Lung microvascular endothelial cell (primary cell): ENCODE measurements around the gene ALOX12B. TPM values are rescaled to one million over a fixed set of nuclear protein-coding genes. Genes with fewer than 3 reads are reported as not detected.
A peak's percentile ranks its signal among the peaks of the same experiment; 100 is the strongest.
"Not testable (repeated sequence)": the region's sequence is repeated elsewhere in the genome, so short reads cannot be mapped to it uniquely, and the experiment has no call there.

Source experiments
- DNase-seq, 2 donors: peaks; one replicate each; pipeline versions ENCODE4 v3.0.0 to v3.0.0-alpha.2; 2010; ENCODE audit warnings: low read depth in 2 of 2
- total RNA-seq: library from RNA; depleted of rRNA; stranded (reverse); fragments of >200 nt; gene quantifications from 2 replicates; pipeline ENCODE4 v1.2.1, GENCODE V29; 2014

The ALOX12B gene
- total RNA-seq, 1 donor from 2014 or later, result not detected

DNA sequence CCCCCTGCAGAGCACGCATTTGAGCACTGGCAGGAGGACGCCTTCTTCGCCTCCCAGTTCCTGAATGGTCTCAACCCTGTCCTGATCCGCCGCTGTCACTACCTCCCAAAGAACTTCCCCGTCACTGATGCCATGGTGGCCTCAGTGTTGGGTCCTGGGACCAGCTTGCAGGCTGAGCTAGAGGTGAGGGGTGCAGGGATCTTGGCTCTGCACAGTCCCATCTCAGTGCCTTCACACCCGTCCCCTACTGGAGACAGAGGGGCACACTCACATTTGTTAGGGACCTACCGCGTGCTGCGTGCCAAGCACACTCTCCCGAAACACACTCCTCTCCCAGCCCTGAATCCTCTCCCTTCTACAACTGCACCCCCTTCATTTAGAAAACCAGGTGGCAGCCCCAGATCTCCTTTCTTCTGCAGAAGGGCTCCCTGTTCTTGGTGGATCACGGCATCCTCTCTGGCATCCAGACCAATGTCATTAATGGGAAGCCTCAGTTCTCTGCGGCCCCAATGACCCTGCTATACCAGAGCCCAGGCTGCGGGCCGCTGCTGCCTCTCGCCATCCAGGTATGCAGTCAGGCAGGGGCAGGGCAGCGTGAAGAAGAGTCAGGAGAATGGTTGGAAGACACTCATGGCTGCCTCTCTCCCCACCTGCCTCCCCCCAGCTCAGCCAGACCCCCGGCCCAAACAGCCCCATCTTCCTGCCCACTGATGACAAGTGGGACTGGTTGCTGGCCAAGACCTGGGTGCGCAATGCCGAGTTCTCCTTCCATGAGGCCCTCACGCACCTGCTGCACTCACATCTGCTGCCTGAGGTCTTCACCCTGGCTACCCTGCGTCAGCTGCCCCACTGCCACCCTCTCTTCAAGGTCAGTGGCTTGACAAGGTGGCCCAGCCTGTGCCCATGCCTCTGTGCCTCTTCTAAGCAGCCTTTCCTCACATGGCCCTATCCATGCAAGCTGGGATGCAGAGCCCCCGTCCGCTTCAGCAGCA lies 42.4 kb downstream of the ALOX12B start:
- no peak for DNase-seq

DNA sequence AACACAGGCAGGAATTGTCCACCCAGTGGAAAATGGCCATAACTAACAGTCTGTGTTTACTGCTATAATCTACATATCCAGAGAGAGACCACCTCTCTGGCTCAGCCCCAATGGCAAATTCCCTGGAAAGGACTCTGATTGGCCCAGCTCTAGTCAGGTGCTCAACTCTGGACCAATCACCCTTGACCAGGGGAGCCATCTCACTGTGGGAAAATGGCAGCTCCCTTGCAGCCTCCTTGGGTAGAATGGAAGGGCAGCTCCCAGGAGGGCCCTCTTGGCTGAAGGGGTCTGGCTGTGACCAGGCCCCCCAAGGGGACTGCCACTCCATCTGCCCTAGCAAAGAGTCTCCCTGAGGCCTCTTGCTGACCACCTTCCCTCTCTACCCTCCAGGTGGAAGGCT lies 45.5 kb downstream of the ALOX12B start:
- DNase-seq, result no peak

GRCh38 chr17:8041249-8041928 lies 46.1 kb downstream of the ALOX12B start:
- DNase-seq, result peak; percentile 71 to 73

GRCh38 chr17:8039611-8040168 lies 47.8 kb downstream of the ALOX12B start:
- no peak for DNase-seq

DNA sequence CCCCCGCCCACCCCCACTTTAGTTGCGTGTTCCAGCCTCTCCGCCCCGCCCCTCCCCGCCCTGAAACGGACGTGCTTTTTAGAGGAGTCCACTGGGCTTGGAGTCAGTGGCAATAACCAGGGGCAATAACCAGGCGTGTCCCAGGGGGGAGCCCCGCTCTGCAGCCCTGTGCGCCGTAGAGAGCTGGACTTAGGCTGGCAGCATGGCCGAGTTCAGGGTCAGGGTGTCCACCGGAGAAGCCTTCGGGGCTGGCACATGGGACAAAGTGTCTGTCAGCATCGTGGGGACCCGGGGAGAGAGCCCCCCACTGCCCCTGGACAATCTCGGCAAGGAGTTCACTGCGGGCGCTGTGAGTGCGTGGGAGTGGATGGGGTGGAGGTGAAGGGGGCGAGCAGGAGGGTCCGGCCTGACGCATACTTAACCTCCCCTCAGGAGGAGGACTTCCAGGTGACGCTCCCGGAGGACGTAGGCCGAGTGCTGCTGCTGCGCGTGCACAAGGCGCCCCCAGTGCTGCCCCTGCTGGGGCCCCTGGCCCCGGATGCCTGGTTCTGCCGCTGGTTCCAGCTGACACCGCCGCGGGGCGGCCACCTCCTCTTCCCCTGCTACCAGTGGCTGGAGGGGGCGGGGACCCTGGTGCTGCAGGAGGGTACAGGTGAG lies 48.4 kb downstream of the ALOX12B start, which contains the start of gene ALOX15B:
TSS of gene ALOX15B (plus strand) at position 106 of the 657 bp plus-strand sequence. CDS start at position 203, 97 bp downstream.
- DNase-seq, result no peak

GRCh38 chr17:8032442-8032841 lies 55.1 kb downstream of the ALOX12B start:
- DNase-seq, result no peak

- no peak for DNase-seq
These were observed 55.6 kb downstream of the ALOX12B start for GRCh38 chr17:8031950-8032349.

GRCh38 chr17:8031261-8031661 lies 56.3 kb downstream of the ALOX12B start:
- no peak for DNase-seq

- no peak for DNase-seq
These were observed 58.4 kb downstream of the ALOX12B start for GRCh38 chr17:8029121-8029520.

- no peak for DNase-seq
These were observed 62.2 kb downstream of the ALOX12B start for GRCh38 chr17:8025176-8025911.

DNA sequence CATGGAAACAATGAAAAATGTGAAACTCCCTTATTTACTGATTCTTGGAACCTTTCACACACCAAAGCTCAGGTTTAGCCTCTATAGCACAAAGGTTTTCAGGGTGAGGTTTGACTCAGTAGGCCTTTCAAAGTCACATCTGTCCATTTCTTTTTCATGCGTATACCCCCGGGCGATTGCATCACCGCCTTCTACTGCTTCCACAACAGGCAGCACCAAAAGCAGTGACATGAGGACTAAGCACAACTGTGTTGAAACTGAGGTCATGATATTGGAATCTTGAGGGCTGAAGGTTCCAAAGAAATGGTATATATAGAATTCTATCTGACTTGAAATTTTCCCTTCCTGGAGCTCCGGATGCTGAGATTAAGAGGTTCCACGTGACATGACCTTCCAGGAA lies 63.4 kb downstream of the ALOX12B start:
- not testable (repeated sequence) for DNase-seq

Other genes starting within 250 kb of the ALOX12B start
- 7.1 and 22.7 TPM in 2 replicates for gene TMEM88, start 232.7 kb downstream of the ALOX12B start, total RNA-seq
- gene NAA38, start 230.2 kb downstream of the ALOX12B start, total RNA-seq, result 152 and 178 TPM in 2 replicates
- gene CYB5D1, start 229.7 kb downstream of the ALOX12B start, total RNA-seq, result 4.6 and 5.6 TPM in 2 replicates
- gene CHD3, start 198.9 kb downstream of the ALOX12B start, total RNA-seq, result 58.0 and 58.7 TPM in 2 replicates
- gene RNF227, start 171.4 kb downstream of the ALOX12B start, total RNA-seq, result 0.44 and 0.79 TPM in 2 replicates
- gene KCNAB3, start 157.9 kb downstream of the ALOX12B start, total RNA-seq, result 0.22 and 0.40 TPM in 2 replicates
- gene TRAPPC1, start 155.8 kb downstream of the ALOX12B start, total RNA-seq, result 48.8 and 54.7 TPM in 2 replicates
- gene CNTROB, start 155.5 kb downstream of the ALOX12B start, total RNA-seq, result 10.5 and 11.9 TPM in 2 replicates
- gene GUCY2D, start 85.1 kb downstream of the ALOX12B start, total RNA-seq, result not detected in 2 replicates
- not detected in 2 replicates for gene ALOX15B, start 48.7 kb downstream of the ALOX12B start, total RNA-seq
- under 0.01 TPM in 1 of 2 replicates, not detected in the other for gene ALOXE3, start 30.8 kb upstream of the ALOX12B start, total RNA-seq
- gene HES7, start 36.4 kb upstream of the ALOX12B start, total RNA-seq, result 0.22 TPM in 1 of 2 replicates, not detected in the other
- gene PER1, start 64.7 kb upstream of the ALOX12B start, total RNA-seq, result 5.2 and 10.7 TPM in 2 replicates
- 2.8 and 4.6 TPM in 2 replicates for gene VAMP2, start 75.2 kb upstream of the ALOX12B start, total RNA-seq
- 21.2 and 21.6 TPM in 2 replicates for gene TMEM107, start 88.7 kb upstream of the ALOX12B start, total RNA-seq
- 7.8 and 8.9 TPM in 2 replicates for gene BORCS6, start 102.5 kb upstream of the ALOX12B start, total RNA-seq
- gene AURKB, start 122.9 kb upstream of the ALOX12B start, total RNA-seq, result 4.4 and 16.6 TPM in 2 replicates
- 3.5 and 7.1 TPM in 2 replicates for gene CTC1, start 160.3 kb upstream of the ALOX12B start, total RNA-seq
- 12.7 and 15.0 TPM in 2 replicates for gene PFAS, start 161.6 kb upstream of the ALOX12B start, total RNA-seq
- gene RANGRF, start 201.0 kb upstream of the ALOX12B start, total RNA-seq, result 9.2 and 9.7 TPM in 2 replicates
- gene SLC25A35, start 207.7 kb upstream of the ALOX12B start, total RNA-seq, result 0.22 and 0.40 TPM in 2 replicates
- gene ARHGEF15, start 222.5 kb upstream of the ALOX12B start, total RNA-seq, result 6.7 and 8.1 TPM in 2 replicates